ENCODE measurements around the gene AAK1.

- TF ChIP-seq CTCF (IDR thresholded peaks at IDR 0.05) (no peak), POLR2A (IDR thresholded peaks at IDR 0.05) (no peak)
These were observed 42.3 kb downstream of the AAK1 start for GRCh38 chr2:69601179-69601612.

Measured in esophagus squamous epithelium (tissue), 4 donors.